HG02981 (cell line): ENCODE data around the gene CAPZB.
A peak's percentile ranks its signal among the peaks of the same experiment; 100 is the strongest.
"Not testable (repeated sequence)": the region's sequence is repeated elsewhere in the genome, so short reads cannot be mapped to it uniquely, and the experiment has no call there.

Source experiments
- ATAC-seq: cut with Tn5 transposase; IDR thresholded peaks from one replicate; pipeline ENCODE4 v1.9.1; 2021; ENCODE audit warnings: mild to moderate bottlenecking, moderate library complexity; ENCODE audit not compliant: unreplicated experiment

The CAPZB gene

DNA sequence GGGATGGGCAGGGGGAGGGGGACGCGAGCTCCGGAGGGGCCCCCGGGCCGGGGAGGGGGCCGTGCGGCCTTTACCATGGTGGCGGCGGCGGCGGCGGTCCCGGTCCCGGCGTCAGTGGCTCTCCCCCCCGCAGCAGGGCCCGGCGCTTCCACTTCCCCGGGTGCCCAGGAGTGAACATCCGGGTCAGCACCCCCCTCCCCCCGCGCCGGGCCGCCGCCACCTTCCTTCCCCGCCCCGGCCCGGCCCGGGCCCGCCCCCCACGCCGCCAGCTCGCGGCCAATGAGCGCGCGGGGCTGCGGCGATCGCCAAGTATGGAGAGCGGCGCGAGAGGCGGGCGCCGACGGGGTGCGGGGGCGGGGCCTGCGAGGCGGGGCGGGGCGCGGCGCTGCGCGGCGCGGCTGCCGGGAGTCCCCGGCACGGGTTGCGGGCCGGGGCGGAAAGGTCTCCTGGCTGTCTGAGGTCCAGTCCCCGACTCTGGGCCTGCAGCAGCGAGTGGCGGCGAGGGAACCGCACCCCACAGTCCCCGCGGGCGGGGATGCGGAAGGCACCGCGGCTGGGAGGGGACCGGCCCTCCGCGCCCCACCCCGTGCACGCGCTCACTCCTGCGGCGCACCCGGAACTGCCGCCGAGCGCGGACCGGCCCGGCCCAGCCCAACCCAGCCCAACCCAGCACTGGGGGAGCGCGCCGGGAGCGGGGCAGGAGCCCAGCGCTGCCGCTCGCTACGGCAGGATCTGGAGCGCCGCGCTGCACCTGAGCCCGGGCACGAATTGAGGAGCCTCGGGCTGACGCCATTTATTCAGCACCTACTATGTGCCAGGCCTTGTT, at the start of gene CAPZB:
Gene CAPZB, minus strand, starts transcription at position 178 of the 826 bp plus-strand sequence. Its CDS starts 101 bp downstream, at position 77.
- peak; percentile 81 for ATAC-seq

DNA sequence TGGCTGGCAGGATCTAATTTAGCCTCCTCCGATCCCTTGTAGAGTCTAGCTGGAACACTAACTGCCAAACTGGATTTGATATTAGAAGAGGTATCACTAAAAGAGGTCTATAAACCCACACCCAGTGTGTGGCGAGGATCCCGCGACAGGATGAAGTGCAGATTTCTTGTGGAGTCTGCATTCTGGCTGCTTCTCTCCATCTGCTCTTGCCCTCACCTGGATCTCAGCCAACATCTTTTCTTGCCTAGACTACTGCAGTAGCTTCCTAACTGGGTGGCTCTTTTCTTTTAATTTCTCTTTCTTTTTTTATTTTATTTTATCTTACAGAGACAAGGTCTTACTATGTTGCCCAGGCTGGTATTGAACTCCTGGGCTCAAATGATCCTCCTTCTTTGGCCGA, 48.9 kb upstream of the CAPZB start:
- no peak for ATAC-seq

DNA sequence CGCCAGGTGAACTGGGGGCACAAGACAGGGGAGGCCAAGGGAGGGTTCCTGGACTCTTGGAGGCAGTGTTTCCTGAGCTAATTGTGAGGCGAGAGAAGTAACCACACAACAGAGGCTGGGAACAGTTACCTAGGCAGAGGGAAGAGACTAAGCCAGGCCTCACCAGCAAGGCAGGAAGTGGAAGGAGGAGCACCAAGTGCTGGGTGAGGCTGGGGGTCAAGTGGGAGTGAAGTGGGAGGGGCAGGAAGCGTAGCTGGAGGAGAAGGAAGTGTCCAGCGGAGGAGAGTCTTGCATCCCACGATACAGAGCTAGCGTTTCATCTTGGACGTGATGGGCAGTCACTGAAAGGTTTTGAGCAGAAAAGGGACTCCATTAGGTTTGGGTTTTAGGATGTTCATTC, 48.3 kb upstream of the CAPZB start:
- ATAC-seq, result no peak

DNA sequence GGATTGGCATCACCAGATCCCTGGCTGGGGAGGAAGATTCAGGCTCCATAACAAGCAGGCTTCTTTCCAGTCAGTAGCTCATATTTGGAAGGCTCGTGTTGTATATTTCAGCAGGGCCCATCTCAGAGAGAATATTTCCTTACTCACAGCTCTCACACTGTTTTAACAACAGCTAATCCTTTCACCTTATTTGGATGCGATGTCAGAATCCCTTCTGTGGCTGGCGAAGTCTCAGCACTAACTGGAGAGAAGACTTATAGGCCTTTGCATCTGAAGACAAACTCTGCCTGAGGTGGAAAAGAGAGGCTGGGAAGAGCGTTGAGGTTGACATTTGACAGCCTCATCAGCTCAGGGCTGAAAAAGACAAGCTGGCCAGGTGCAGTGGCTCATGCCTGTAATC, 47.2 kb upstream of the CAPZB start:
- no peak for ATAC-seq

DNA sequence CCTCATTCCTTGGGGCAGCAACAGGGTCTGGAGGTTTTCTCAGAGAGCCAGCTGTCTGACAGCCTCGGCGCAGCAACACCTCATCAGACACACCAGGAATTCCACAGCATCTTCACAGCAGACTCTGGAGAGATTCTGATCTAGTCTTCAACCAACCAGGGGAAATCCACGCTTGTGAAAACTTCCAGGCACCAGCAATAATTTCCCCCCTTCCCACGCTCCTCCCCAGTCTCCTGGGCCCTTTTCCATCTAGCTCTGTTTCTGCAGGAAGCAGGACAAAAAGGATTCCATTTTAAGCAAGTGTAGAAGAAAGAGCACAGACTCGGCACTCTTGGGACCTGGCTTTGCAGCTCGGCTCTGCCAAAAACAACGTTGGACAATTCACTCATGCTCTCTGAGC, 44.3 kb upstream of the CAPZB start:
- no peak for ATAC-seq

DNA sequence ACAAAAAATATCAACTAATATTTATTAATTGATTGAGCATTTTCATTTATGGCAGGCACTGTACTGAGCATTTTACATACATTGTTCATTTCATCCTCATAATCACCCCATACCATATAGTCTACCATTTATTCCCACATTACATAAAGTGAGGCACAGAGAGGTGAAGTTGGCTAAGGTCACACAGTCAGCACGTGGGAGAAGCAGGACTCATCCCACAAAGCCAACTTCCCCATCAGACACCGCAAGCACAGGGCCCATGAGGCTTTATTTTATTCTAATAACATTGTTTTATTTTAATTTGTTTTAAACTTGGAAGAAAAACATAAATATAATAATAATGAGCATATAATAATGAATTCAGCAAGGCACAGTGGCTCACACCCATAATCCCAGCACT, 43.1 kb upstream of the CAPZB start:
- no peak for ATAC-seq

DNA sequence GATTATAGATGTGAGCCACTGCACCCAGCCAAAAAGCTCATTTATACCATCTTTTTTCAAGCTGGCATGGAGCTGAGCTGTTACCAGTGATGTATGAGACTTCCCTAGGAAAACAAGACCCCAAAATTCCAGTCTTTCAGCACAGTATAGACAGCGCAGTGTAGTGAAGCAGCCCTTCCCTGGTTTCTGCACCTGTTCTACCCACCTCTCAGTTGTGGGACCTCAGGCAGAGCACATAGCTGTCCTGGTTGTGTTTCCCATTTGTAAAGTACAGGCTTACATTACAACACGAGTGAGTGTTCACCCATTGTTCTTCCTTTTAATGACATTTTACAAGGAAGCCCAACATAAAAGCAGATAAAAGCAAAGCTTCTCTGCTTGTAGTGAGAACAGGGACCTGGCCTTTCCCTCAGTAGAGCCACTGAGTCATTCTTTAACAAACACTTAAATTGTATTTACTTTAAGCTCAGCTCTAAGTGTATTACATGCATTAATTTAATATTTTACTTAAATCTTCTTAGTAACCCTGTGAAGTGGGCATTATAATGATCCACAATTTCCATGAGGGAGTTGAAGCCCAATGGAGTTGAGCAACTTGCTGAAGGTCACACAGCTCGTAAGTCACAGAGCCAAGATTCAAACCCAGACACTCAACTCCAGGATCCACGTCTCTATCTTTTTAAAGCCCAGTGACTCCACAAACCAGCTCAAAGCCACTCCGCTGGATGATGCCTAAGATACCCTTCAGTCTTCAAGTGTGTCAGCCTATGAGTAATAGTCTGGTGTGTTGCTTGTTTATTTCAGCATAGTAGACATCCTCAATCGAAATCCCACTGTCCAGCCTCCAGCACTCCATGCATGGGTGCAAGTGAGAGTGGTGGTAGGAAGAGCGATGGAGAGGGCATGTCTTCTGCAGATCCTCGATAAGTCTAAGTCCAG, 40.5 kb upstream of the CAPZB start:
- ATAC-seq, result no peak

DNA sequence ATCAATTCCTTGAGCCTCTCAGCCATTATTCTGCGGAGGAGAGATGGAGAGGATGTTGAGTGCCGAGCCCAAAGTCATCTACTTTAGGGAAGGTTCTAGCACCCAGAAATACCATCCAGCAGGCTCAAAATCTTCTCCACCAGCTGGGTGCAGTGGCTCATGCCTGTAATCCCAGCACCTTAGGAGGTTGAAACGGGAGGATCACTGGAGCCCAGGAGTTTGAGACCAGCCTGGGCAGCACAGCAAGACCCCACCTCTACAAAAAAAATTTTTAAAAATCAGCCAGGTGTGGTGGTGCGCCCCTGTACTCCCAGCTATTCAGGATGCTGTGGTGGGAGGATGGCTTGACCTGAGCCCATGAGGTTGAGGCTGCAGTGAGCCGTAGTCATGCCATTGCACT, 39.5 kb upstream of the CAPZB start:
- no peak for ATAC-seq

DNA sequence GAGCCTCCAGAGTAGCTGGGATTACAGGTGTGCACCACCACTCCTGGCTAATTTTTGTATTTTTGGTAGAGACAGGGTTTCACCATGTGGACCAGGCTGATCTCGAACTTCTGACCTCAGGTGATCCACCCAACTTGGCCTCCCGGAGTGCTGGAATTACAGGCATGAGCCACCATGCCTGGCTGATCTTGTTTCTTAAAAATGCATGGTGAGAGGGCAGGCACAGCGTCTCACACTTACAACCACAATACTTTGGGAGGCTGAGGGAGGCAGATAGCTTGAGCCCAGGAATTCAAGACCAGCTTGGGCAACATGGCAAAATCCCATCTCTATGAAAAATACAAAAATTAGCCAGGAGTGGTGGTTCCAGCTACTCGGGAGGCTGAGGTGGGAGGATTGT, 37.2 kb upstream of the CAPZB start:
- not testable (repeated sequence) for ATAC-seq

DNA sequence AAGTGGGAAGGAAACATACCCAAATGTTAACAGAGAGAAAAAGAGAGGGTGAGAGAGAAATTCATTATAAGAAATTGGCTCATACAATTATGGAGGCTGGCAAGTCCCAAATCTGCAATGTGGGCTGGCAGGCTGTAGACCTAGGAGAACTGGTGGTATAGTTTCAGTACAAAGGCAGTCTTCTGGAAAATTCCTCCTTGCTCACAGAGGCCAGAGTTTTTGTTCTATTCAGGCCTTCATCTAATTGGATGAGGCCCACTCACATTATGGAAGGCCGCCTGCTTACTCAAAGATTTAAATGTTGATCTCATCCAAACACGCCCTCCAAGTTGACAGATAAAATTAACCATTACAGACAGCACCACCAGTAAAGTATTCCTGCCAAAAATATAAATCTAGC, 36.1 kb upstream of the CAPZB start:
- ATAC-seq, result no peak

DNA sequence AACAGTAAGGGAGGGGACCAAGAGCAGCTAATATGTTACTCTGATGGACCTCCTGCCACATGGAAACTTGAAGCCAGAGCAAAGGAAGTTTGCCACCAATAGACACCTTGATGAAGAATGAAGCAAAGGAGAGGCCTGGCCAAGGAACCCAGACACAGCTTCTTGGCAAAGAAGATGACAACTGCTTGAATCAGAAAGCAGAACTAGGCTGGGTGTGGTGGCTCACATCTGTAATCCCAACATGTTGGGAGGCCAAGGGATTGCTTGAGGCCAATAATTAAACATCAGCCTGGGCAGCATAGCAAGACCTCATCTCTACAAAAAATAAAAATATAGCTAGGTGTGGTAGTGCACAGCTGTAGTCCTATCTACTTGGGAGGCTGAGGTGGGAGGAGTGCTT, 31.7 kb upstream of the CAPZB start:
- ATAC-seq, result no peak

DNA sequence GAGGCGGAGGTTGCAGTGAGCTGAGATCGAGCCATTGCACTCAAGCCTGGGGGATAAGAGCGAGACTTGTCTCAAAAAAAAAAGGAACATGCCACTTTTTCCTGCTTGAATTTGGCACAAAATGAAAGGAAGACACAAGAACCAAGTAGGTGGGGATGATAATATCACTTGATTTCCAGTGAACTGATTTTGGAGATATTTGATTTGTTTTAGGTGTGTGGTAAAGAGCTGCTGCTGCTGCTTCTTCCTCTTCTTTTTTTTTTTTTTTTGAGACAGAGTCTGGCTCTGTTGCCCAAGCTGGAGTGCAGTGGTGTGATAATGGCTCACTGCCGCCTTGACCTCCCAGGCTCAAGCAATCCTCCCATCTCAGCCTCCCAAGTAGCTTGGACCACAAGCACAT, 29.9 kb upstream of the CAPZB start:
- no peak for ATAC-seq

DNA sequence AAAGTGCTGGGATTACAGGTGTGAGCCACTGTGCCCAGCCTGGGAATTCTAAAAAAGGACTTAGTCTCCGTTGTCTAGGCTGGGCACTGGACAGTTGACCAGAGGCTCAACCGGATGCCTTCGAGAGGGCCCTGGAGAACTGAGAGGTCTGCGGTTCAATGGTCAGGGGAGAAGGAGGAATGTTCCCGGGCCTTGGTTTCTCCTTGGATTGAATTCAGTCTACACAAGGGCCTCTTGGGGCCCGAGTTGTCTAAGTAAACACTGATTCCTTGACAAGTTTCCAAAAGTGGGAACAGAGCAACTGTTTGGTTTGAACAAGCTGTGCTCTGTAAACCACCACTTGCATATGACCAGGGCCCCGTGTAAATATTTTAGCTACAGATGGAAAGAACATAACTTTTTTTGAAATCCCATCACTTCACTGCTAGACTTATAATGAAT, 29.1 kb upstream of the CAPZB start:
- ATAC-seq, result no peak

DNA sequence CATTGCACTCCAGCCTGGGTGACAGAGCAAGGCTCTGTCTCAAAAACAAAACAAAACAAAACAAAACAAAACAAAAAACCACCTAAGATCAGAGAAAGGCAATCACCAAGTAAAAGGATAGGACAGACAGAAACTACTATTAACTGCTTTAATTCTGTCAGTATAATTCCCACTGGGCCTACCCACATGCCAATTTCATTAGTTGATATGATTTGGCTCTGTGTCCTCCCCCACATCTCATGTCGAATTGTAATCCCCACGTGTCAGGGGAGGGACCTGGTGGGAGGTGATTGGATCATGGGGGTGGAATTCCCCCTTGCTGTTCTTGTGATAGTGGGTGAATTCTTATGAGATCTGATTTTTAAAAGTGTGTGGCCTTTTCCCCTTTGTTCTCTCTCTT, 27.2 kb upstream of the CAPZB start:
- ATAC-seq, result no peak

DNA sequence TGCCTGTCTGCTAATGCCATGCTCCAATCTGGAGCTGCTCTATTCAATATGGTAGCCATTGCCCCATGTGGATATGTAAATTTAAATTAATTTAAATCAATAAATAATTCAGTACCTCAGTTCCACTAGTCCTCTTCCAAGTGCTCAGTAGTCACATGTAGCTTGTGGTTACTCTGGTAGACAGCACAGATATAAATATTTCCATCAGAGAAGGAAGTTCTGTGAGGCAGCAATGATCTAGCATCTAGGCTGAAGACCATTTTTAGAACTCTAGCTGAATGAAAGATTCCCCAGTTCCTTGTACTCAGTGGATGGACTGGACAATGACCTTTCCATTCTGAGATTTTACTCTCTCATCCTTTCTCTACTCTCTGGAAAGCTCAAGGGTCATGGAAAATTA, 25.8 kb upstream of the CAPZB start:
- no peak for ATAC-seq

DNA sequence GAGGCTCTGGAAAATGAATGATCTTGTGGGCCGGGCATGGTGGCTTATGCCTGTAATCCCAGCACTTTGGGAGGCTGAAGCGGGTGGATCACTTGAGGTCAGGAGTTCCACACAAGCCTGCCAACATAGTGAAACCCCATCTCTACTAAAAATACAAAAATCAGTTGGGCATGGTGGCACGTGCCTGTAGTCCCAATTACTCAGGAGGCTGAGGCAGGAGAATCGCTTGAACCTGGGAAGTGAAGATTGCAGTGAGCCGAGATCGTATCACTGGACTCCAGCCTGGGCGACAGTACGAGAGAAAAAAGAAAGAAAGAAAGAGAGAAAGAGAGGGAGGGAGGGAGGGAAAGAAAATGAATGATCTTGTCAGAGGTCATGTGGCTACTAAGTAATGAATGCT, 24.3 kb upstream of the CAPZB start:
- ATAC-seq, result not testable (repeated sequence)

DNA sequence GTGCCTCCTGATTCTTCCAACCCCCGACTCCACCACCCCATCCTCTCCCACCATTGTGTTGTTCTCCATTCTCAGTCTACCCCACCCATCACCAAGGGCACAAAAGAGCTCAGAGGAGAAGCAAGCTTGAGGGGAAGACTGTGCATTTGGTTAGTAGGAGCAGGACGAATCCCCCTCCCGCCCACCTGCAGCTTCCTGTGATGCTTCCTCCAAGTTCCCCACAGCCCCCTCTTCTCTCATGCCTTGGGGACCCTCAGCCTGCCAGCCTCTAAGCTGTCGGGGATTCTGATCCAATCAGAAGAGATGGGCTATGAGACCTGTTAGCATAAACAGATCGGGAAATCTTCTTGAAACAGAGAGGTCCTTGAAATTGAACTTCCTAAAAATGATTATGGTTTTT, 22.2 kb upstream of the CAPZB start:
- no peak for ATAC-seq

DNA sequence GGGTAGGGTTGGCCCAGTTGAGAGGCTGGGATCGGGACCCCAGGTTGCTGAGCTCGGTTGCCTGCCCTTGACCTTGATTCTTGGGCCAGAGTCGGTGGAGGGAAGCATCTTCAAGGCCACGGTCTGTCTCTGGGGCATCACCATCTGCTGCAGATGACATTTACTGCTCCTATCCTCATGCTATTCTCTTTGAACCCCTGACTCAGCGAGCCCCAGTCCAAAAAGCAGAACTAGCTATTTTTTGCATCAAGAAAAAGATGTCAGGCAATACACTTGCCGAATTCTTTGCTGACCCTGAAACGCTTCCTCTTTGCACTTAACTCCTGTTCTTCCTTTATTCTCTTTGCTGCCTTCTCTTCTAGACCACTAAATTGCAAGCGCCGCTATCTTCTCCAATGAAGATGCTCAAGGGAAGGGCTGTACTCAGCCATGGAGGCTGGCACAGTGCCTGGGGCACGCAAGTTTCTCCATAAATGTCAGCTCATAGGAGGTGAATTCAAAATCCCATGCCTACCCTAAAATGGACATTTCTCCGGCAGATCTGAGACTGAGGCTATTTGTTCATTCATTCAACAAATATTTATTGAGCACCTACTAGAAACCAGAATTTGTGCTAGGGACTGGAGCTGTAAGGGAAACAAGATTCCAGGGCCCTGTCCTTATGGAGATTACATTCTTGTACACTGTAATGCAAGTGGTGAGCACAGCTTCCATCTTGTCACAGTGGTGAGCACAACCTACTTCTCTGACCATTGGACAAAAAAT, 20.5 kb upstream of the CAPZB start:
- no peak for ATAC-seq

DNA sequence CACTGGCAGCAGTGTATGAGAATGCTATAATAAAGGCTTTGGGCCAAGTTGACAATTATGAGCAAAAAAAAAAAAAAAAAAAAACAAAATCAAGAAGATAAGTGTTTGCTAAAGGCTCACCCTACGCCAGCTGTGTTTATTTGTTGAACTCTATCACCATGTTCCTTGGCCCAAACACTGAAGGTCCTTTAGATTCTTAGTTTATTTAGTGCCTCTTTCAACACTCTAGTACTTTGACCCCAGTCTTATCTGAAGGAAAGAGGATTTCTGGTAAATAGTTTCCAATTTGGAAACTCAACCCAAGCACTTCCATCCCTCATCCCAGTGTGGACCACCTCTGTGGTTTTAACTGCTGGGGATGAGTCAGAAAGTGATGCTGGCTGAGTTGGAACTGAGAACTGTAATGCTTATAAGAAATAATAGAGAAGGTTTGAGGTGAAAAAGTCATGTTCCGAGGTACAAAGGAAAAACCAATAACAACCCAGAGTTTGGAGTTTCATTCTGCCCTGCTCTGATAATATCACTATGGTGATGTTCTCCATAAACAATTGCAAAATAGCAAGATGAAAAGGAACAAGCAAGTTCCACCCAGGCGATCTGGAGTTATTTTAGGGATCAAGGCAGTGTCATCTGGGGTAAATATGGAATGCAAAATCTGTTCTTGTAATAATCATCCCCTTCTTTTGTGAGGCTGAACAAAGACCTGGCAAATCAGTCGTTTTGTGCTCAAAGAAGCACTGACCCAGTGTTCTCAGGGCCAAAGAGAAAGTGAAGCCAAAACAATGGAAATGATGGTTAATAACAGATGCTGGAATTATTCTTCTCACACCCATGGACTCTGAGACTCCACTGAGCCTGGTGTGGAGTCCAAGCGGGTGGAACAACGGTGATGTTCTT, 19.7 kb upstream of the CAPZB start:
- no peak for ATAC-seq

DNA sequence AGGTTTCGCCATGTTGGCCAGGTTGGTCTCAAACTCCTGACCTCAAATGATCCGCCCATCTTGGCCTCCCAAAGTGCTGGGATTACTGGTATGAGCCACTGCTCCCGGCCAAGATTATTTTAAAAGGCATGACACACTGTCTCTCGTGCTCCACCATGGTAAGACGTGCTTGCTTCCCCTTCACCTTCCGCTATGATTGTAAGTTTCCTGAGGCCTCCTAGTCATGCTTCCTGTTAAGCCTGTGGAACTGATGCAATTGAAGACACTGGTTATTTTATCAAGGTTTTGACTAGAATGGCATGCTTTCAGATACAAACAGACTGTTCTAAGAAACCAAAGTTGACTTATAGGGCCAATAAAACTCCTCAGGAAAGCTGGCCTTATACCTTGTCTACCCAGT, 16.9 kb upstream of the CAPZB start:
- not testable (repeated sequence) for ATAC-seq
